Gastrocnemius medialis (tissue), 4 donors: ENCODE measurements around the gene SEMA3E.

Experiments used
- POLR2A ChIP-seq, 2 donors: fragments of 450-650 bp; IDR thresholded peaks; one replicate each; pipeline ENCODE4 v1.6.1; 2017; ENCODE audit warnings: antibody characterized with exemption in 2 of 2, mild to moderate bottlenecking in 2 of 2, moderate library complexity in 2 of 2
- TF ChIP-seq, protein P1 (sequence below), 5 experiments: fragments of 450-650 bp in 3 of 5; fragments of 200-600 bp in 2 of 5; sonication (generic) in 2 of 5; IDR thresholded peaks in 4 of 5; conservative IDR thresholded peaks in 1 of 5; 1 replicate in 4 of 5; 2 replicates in 1 of 5; pipeline ENCODE4 v1.5.1; 2016 to 2019; ENCODE audit warnings: antibody characterized with exemption in 5 of 5, mild to moderate bottlenecking in 3 of 5, moderate library complexity in 3 of 5

DNA sequence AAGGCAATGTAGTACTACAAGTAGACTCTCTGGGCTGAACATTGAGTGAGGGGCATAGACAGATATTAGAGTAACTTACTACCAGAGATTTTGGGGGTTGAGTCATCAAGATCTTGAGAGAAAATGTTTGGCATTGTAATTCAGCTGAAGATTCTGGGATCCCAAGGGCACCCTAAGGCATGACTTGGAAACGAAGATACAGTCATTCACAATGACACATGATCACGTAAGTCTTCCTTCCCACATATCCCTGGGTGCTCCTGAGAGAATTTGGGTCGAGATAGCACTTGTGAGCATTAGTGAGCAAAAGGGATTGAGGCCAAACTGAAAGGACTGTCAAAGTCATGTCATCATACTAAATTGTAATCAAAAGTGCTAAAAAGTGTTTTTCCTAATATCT lies 293.8 kb downstream of the SEMA3E start:
- TF ChIP-seq, protein P1, sequence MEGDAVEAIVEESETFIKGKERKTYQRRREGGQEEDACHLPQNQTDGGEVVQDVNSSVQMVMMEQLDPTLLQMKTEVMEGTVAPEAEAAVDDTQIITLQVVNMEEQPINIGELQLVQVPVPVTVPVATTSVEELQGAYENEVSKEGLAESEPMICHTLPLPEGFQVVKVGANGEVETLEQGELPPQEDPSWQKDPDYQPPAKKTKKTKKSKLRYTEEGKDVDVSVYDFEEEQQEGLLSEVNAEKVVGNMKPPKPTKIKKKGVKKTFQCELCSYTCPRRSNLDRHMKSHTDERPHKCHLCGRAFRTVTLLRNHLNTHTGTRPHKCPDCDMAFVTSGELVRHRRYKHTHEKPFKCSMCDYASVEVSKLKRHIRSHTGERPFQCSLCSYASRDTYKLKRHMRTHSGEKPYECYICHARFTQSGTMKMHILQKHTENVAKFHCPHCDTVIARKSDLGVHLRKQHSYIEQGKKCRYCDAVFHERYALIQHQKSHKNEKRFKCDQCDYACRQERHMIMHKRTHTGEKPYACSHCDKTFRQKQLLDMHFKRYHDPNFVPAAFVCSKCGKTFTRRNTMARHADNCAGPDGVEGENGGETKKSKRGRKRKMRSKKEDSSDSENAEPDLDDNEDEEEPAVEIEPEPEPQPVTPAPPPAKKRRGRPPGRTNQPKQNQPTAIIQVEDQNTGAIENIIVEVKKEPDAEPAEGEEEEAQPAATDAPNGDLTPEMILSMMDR (IDR thresholded peaks at IDR 0.05 in 4 of 5, conservative IDR thresholded peaks at IDR 0.05 in 1 of 5), result no peak
- no peak for TF ChIP-seq POLR2A (IDR thresholded peaks at IDR 0.05)
